Measurements from ENCODE around the gene WDFY4. TPM values are rescaled to one million over a fixed set of nuclear protein-coding genes. Genes with fewer than 3 reads are reported as not detected.

WDFY4 gene
- total RNA-seq, 2 donors from 2014 or later = 0.70 to 2.0 TPM

DNA sequence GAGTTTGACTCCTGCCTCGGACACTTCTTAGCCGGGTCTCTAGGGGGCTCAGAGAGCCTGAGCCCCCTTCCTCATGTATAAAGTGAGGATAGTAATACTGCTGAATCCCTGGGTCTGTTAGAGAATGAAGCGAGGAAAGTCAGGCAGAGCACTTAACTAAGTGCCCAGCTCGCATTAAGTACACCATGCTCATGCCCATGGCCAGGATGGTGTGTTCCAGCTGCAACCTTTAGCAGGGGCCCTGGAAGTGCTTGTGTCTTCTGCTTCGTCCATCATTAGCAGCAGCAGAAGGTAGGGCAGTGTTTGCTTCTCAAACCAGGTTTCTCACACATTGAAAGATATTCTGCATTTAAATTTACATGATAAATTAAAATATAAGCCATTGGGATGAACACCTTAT lies 27.3 kb upstream of the WDFY4 start:
- H3K27me3 ChIP-seq = no peaks in the 10 kb centered on the region
- no peak overlapping the region for H3K27ac ChIP-seq
- H3K36me3 ChIP-seq = no peaks in the 10 kb centered on the region

DNA sequence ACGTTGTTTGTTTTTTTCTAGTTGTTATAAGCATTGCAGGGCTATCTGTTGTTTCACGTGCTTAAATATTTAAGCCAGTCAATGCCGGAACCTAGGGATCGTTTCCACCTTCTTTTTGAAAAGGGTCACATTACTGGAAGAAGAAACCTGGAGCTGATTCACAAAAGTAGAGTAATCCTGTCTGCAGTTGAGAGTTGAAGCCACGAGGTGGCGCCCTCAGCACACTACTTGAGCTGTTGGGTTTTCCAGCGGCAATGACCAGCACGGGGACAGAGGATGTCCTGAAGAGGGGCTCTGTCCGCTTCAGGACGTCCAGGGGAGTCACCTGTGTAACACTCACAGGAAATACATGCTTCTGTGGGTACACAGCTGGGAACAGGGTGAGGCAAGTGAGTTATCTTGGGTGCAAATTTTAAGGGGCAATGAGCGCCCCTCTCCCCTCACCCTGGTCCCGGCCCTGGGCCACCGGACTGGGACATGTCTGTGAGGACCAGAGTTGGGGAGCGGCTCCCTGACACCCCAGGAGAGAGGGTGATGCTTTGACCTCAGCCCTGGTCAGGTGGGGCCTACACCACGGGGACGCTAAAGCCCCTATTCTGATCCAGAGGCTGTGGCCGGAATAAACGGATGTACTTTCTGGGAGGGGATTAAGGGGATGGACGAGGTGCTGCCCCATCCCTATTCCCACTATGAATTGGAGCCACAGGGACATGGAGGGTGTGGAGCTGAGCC lies 26.3 kb upstream of the WDFY4 start:
- H3K27ac ChIP-seq = no peak overlapping the region
- H3K27me3 ChIP-seq = no peaks in the 10 kb centered on the region
- H3K4me3 ChIP-seq = no peak overlapping the region
- peak; percentile 90 for DNase-seq (ENCODE audit: low spot score)
- peaks cover 0 to 24% of the 10 kb centered on the region in 2 donors for H3K4me1 ChIP-seq
- TF ChIP-seq, protein P1, sequence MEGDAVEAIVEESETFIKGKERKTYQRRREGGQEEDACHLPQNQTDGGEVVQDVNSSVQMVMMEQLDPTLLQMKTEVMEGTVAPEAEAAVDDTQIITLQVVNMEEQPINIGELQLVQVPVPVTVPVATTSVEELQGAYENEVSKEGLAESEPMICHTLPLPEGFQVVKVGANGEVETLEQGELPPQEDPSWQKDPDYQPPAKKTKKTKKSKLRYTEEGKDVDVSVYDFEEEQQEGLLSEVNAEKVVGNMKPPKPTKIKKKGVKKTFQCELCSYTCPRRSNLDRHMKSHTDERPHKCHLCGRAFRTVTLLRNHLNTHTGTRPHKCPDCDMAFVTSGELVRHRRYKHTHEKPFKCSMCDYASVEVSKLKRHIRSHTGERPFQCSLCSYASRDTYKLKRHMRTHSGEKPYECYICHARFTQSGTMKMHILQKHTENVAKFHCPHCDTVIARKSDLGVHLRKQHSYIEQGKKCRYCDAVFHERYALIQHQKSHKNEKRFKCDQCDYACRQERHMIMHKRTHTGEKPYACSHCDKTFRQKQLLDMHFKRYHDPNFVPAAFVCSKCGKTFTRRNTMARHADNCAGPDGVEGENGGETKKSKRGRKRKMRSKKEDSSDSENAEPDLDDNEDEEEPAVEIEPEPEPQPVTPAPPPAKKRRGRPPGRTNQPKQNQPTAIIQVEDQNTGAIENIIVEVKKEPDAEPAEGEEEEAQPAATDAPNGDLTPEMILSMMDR (IDR thresholded peaks at IDR 0.05) = peak; percentile 84 to 94
- no peaks in the 10 kb centered on the region for H3K9me3 ChIP-seq
- no peaks in the 10 kb centered on the region for H3K36me3 ChIP-seq

More for the DNA sequence above, 27.3 kb upstream of the WDFY4 start:
- DNase-seq (ENCODE audit: low spot score) = no peak
- H3K4me3 ChIP-seq = no peak overlapping the region
- H3K4me1 ChIP-seq = peaks cover 0 to 24% of the 10 kb centered on the region in 2 donors
- no peaks in the 10 kb centered on the region for H3K9me3 ChIP-seq
- TF ChIP-seq, protein P1 (IDR thresholded peaks at IDR 0.05) = no peak

DNA sequence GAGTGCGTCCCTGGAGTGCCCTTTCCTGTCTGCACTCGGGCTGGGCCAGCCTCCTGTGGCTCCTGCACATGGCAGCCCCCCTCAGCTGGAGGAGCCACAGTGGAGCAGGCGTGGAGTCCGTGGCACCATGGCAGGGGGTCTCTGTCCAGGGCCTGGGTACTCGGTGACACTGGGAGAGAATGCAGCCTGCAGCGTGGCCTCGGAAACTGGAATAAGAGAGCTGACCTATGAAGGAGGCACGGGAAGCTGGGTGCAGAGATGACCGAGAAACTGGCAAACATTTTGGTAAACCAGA lies 25.8 kb upstream of the WDFY4 start:
- no peak for DNase-seq (ENCODE audit: low spot score)
- H3K9me3 ChIP-seq = no peaks in the 10 kb centered on the region
- no peaks in the 10 kb centered on the region for H3K36me3 ChIP-seq
- no peak overlapping the region for H3K4me3 ChIP-seq
- no peak overlapping the region for H3K27ac ChIP-seq
- peaks cover 0 to 24% of the 10 kb centered on the region in 2 donors for H3K4me1 ChIP-seq
- no peaks in the 10 kb centered on the region for H3K27me3 ChIP-seq
- TF ChIP-seq, protein P1 (IDR thresholded peaks at IDR 0.05) = no peak

DNA sequence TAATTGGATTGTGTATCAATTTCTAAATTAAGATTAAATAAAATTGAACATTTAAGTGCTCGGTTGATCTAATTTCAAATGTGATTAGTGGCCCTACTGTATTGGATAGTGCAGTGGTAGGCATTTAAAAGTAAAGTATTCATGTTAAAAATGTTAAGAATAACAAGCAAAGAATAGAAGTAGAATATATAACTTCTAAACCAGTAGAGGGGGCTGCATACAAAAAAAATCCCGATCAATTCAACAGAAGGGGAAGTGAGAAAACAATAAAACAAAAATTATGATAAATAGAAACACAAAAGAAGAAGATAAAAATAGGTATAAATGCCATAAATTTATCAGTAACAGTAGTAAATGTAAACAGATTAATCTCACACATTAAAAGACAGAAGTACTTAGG lies 24.9 kb upstream of the WDFY4 start:
- H3K4me3 ChIP-seq = no peak overlapping the region
- no peak overlapping the region for H3K27ac ChIP-seq
- no peaks in the 10 kb centered on the region for H3K36me3 ChIP-seq
- H3K4me1 ChIP-seq = peaks cover 0 to 24% of the 10 kb centered on the region in 2 donors
- DNase-seq (ENCODE audit: low spot score) = no peak
- no peaks in the 10 kb centered on the region for H3K9me3 ChIP-seq
- TF ChIP-seq, protein P1 (IDR thresholded peaks at IDR 0.05) = peak in 1 of 2 donors; percentile 43
- no peaks in the 10 kb centered on the region for H3K27me3 ChIP-seq

DNA sequence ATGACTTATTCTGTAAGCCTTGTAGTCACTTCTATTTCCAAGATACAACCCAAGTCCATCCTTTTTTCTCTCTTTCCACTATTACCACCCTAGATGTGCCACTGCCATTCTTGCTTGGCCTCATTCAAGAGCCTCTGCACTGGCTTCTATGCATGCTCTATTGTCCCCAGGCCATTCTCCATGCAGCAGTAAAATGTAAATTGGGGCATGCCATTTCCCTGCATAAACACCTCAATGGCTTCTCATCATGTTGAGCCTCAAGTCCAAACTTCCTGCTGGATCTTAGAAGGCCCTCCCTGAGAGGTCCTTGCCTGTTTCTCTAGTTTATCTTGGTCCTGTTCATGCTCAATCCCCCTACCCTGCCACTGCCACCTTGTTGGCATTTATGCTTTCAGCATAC lies 23.2 kb upstream of the WDFY4 start:
- H3K9me3 ChIP-seq = no peaks in the 10 kb centered on the region
- TF ChIP-seq, protein P1 (IDR thresholded peaks at IDR 0.05) = no peak

More for the DNA sequence above, 23.2 kb upstream of the WDFY4 start:
- H3K27me3 ChIP-seq = no peaks in the 10 kb centered on the region
- no peak overlapping the region for H3K4me3 ChIP-seq
- no peaks in the 10 kb centered on the region for H3K36me3 ChIP-seq
- H3K27ac ChIP-seq = no peak overlapping the region
- H3K4me1 ChIP-seq = peaks cover 0 to 12% of the 10 kb centered on the region in 2 donors
- DNase-seq (ENCODE audit: low spot score) = no peak
